ENCODE results near the gene FOXL1.

DNA sequence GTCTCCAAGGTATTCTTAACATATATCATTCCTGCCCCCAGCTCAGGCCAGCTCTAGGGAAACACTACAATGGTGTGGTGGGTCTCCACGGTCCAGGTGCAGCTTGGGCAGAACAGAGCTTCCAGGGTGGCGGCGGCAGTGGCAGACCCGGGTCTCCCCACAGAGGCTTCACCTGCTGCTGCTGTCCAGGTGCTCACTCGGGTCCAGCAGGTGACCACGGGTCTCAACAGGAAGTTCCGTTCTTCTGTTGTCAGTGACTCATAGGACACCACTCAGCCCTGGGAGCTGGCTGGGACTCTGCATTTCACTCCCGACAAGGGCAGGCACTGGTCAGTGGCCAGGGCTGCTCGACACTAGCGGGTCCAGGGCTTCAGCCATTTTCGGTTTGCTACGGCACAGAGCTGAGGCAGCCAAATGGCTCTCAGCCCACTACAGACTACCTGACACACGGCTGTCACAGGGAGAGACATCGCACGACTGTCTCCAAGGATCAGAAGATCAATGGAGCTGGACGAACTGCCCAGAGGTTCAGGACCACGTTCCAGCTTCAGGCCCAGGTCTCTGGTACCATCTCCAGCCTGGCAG lies 40.1 kb upstream of the FOXL1 start:
- TF ChIP-seq EZH2 (IDR thresholded peaks at IDR 0.05; ENCODE audit: low read length), result no peak
- TF ChIP-seq CTCF (optimal IDR thresholded peaks at IDR 0.05 in 1 of 3, IDR thresholded peaks at IDR 0.05 in 1 of 3, conservative IDR thresholded peaks at IDR 0.05 in 1 of 3; ENCODE audit: extremely low read depth in 1 of 3, insufficient read depth in 2 of 3, low read length in 3 of 3), result no peak

Data from keratinocyte (primary cell).